ENCODE measurements around the gene ALPI. TPM values are rescaled to one million over a fixed set of nuclear protein-coding genes. Genes with fewer than 3 reads are reported as not detected.

Gene ALPI
- total RNA-seq, 1 experiment from 2014 or later = not detected

DNA sequence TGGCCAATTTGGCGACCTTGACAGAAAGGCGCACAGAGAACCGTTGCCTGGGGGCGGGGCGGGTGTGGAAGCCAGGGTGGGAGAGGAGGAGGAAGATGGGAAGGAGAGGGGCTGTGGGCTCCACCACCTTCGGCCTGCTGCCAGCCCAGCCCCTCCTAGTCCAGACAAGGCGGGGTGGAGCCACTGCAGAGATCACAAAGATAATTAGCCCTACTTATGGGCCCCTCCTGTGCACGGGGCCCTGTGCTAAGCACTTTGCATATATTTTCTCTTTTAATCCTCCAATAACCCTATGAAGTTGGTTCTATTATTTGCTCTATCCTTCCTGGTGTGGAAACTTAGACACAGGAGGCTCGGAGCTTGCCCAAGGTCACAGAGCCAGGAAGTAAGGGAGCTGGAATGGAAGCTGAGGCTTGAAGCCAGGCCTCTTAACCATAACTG is 45.4 kb downstream of the ALPI start:
- POLR2A ChIA-PET = no interaction called here
- ATAC-seq = no peak

GRCh38 chr2:232501794-232502390 is 45.9 kb downstream of the ALPI start:
- ATAC-seq = no peak
- Histone ChIP-seq H3K36me3 (ENCODE audit: control insufficient read depth, insufficient read depth, low read length) (no peaks in the 10 kb centered on the region), H3K9me3 (ENCODE audit: control insufficient read depth, insufficient read depth, low read depth, low read length) (no peaks in the 10 kb centered on the region), H3K4me1 (ENCODE audit: control insufficient read depth, insufficient read depth, low read length) (no peaks in the 10 kb centered on the region; the same call in 1 of the 2 replicates), H3K27me3 (ENCODE audit: control insufficient read depth, insufficient read depth, low read length) (peaks cover 3% of the 10 kb centered on the region; the same call in 1 of the 2 replicates), H3K4me3 (ENCODE audit: low read depth in 2 of 2, low read length in 2 of 2) (no peak overlapping the region), H3K27ac (ENCODE audit: low read length) (no peak overlapping the region)
- ChIA-PET CTCF (interaction anchor here (0.6 to 0.7 kb wide), 2 partner anchors 21 to 38 kb away, joined by 4 to 5 read pairs; no protein-coding TSS in a partner anchor), POLR2A (no interaction called here)
- BruUV-seq (replicated peaks) = no TSS peak
- in situ Hi-C loops (cut with HindIII; ENCODE audit: low pct_unique_long_range_greater_than_20kb, low sequenced_read_pairs) = no loop called here
- TF ChIP-seq TCF7L2 (IDR thresholded peaks at IDR 0.05; ENCODE audit: low read depth, low read length) (no peak), POLR2AphosphoS5 (IDR thresholded peaks at IDR 0.05; ENCODE audit: low read depth, low read length) (no peak), SIN3A (IDR thresholded peaks at IDR 0.05; ENCODE audit: borderline replicate concordance, insufficient read depth, low read depth, low read length) (no peak), CTCF (IDR thresholded peaks at IDR 0.05) (no peak), REST (IDR thresholded peaks at IDR 0.05; ENCODE audit: insufficient read depth in 1 of 2, low read depth in 2 of 2, low read length in 1 of 2) (no peak)
- intact Hi-C loops (cut with micrococcal nuclease; ENCODE audit: unreplicated experiment) = no loop called here
- no peak for DNase-seq (ENCODE audit: low read depth, low spot score)

More for the DNA sequence above, 45.4 kb downstream of the ALPI start:
- Histone ChIP-seq H3K27me3 (ENCODE audit: control insufficient read depth, insufficient read depth, low read length) (peaks cover 3% of the 10 kb centered on the region; the same call in 1 of the 2 replicates), H3K4me1 (ENCODE audit: control insufficient read depth, insufficient read depth, low read length) (no peaks in the 10 kb centered on the region; the same call in 1 of the 2 replicates), H3K27ac (ENCODE audit: low read length) (no peak overlapping the region), H3K36me3 (ENCODE audit: control insufficient read depth, insufficient read depth, low read length) (no peaks in the 10 kb centered on the region), H3K4me3 (ENCODE audit: low read depth in 2 of 2, low read length in 2 of 2) (no peak overlapping the region), H3K9me3 (ENCODE audit: control insufficient read depth, insufficient read depth, low read depth, low read length) (no peaks in the 10 kb centered on the region)
- CTCF ChIA-PET = no interaction called here
- no TSS peak for BruUV-seq (replicated peaks)
- intact Hi-C loops (cut with micrococcal nuclease; ENCODE audit: unreplicated experiment) = no loop called here
- no peak for DNase-seq (ENCODE audit: low read depth, low spot score)
- TF ChIP-seq SIN3A (IDR thresholded peaks at IDR 0.05; ENCODE audit: borderline replicate concordance, insufficient read depth, low read depth, low read length) (no peak), TCF7L2 (IDR thresholded peaks at IDR 0.05; ENCODE audit: low read depth, low read length) (no peak), CTCF (IDR thresholded peaks at IDR 0.05) (no peak), POLR2AphosphoS5 (IDR thresholded peaks at IDR 0.05; ENCODE audit: low read depth, low read length) (no peak), REST (IDR thresholded peaks at IDR 0.05; ENCODE audit: insufficient read depth in 1 of 2, low read depth in 2 of 2, low read length in 1 of 2) (no peak)
- in situ Hi-C loops (cut with HindIII; ENCODE audit: low pct_unique_long_range_greater_than_20kb, low sequenced_read_pairs) = no loop called here
